CD14-positive monocyte (primary cell): ENCODE results near the gene AKAP8. TPM values are rescaled to one million over a fixed set of nuclear protein-coding genes. Genes with fewer than 3 reads are reported as not detected.
"Not testable (repeated sequence)": the region's sequence is repeated elsewhere in the genome, so short reads cannot be mapped to it uniquely, and the experiment has no call there.

Experiments used
- DNase-seq, 3 donors: peaks; one replicate each; pipeline ENCODE4 v3.0.0-alpha.2; 2011 to 2022
- H2AFZ ChIP-seq: 2 replicates; pipeline ENCODE4 v1.6.0; 2012; ENCODE audit warnings: mild to moderate bottlenecking, low read depth, low read length, inconsistent platforms; ENCODE audit not compliant: insufficient read depth, poor library complexity, severe bottlenecking
- H3K27ac ChIP-seq, 2 donors: 1 replicate in 1 of 2; 2 replicates in 1 of 2; pipeline ENCODE4 v1.5.1; 2012 to 2013; ENCODE audit warnings: low read length in 2 of 2, control low read depth in 1 of 2, inconsistent platforms in 1 of 2, low read depth in 1 of 2, mild to moderate bottlenecking in 1 of 2
- H3K27me3 ChIP-seq, 2 donors: one replicate each; pipeline versions ENCODE4 v1.6.0 to v1.6.1; 2011 to 2013; ENCODE audit warnings: low read length in 2 of 2; ENCODE audit not compliant: control insufficient read depth in 2 of 2, insufficient read depth in 2 of 2
- H3K36me3 ChIP-seq, 2 donors: replicated peaks in 1 of 2; 1 replicate in 1 of 2; 2 replicates in 1 of 2; pipeline versions ENCODE4 v1.5.1 to v1.6.1; 2012 to 2013; ENCODE audit warnings: low read length in 2 of 2, control low read depth in 1 of 2, inconsistent platforms in 1 of 2, mild to moderate bottlenecking in 1 of 2; ENCODE audit not compliant: insufficient read depth in 2 of 2, control insufficient read depth in 1 of 2
- H3K4me1 ChIP-seq, 2 donors: 1 replicate in 1 of 2; 2 replicates in 1 of 2; pipeline versions ENCODE4 v1.5.1 to v1.6.1; 2012 to 2013; ENCODE audit warnings: low read length in 2 of 2, control low read depth in 1 of 2, inconsistent platforms in 1 of 2, mild to moderate bottlenecking in 1 of 2, moderate library complexity in 1 of 2; ENCODE audit not compliant: insufficient read depth in 2 of 2, control insufficient read depth in 1 of 2
- H3K4me2 ChIP-seq: replicated peaks from 2 replicates; pipeline ENCODE3; 2012; ENCODE audit warnings: low read length, moderate library complexity, mild to moderate bottlenecking; ENCODE audit not compliant: poor library complexity, severe bottlenecking; ENCODE audit errors: extremely low read depth
- H3K4me3 ChIP-seq, 3 experiments: fragments of 200-600 bp in 1 of 3; sonication (generic) in 1 of 3; replicated peaks in 1 of 3; 1 replicate in 2 of 3; 2 replicates in 1 of 3; pipeline ENCODE4 v1.5.1; 2011 to 2013; ENCODE audit warnings: low read length in 3 of 3, mild to moderate bottlenecking in 3 of 3, control low read depth in 2 of 3, low read depth in 2 of 3, inconsistent platforms in 1 of 3, moderate library complexity in 1 of 3
- H3K79me2 ChIP-seq: 2 replicates; pipeline ENCODE4 v1.6.0; 2012; ENCODE audit warnings: mild to moderate bottlenecking, control low read depth, inconsistent platforms, low read length, moderate library complexity; ENCODE audit not compliant: insufficient read depth
- H3K9ac ChIP-seq: 2 replicates; pipeline ENCODE4 v1.6.0; 2017; ENCODE audit warnings: low read length, mild to moderate bottlenecking; ENCODE audit not compliant: insufficient read depth, poor library complexity, severe bottlenecking
- H3K9me3 ChIP-seq, 2 donors: replicated peaks in 1 of 2; 1 replicate in 1 of 2; 2 replicates in 1 of 2; pipeline versions ENCODE4 v1.5.1 to v1.6.1; 2012 to 2013; ENCODE audit warnings: low read length in 2 of 2, control low read depth in 1 of 2; ENCODE audit not compliant: control insufficient read depth in 1 of 2, insufficient read depth in 1 of 2
- H4K20me1 ChIP-seq: 2 replicates; pipeline ENCODE4 v1.6.0; 2012; ENCODE audit warnings: mild to moderate bottlenecking, low read length, control low read depth, moderate library complexity; ENCODE audit not compliant: insufficient read depth
- H3K27ac Mint-ChIP-seq, 7 donors: one replicate each; pipeline ENCODE4 v1.8.0; 2020; ENCODE audit warnings: mild to moderate bottlenecking in 7 of 7, mixed read lengths in 7 of 7, moderate library complexity in 6 of 7, inconsistent platforms in 2 of 7
- H3K27me3 Mint-ChIP-seq, 3 donors: one replicate each; pipeline ENCODE4 v1.8.0; 2021 to 2022; ENCODE audit warnings: low read depth in 3 of 3, mild to moderate bottlenecking in 3 of 3, mixed read lengths in 3 of 3, moderate library complexity in 3 of 3, inconsistent platforms in 1 of 3
- H3K36me3 Mint-ChIP-seq, 2 donors: one replicate each; pipeline ENCODE4 v1.8.0; 2020; ENCODE audit warnings: mixed read lengths in 2 of 2, inconsistent platforms in 1 of 2, mild to moderate bottlenecking in 1 of 2
- H3K4me1 Mint-ChIP-seq: one replicate; pipeline ENCODE4 v1.8.0; 2020; ENCODE audit warnings: mild to moderate bottlenecking, mixed read lengths
- H3K4me3 Mint-ChIP-seq, 2 donors: one replicate each; pipeline ENCODE4 v1.8.0; 2020; ENCODE audit warnings: mild to moderate bottlenecking in 2 of 2, mixed read lengths in 2 of 2, moderate library complexity in 1 of 2
- H3K9me3 Mint-ChIP-seq, 7 donors: one replicate each; pipeline ENCODE4 v1.8.0; 2020 to 2022; ENCODE audit warnings: mixed read lengths in 7 of 7, mild to moderate bottlenecking in 6 of 7, moderate library complexity in 6 of 7, inconsistent platforms in 2 of 7
- WGBS: methylation state at CpG from one replicate; pipeline ENCODE4 v1.1.5; 2013; ENCODE audit warnings: missing lambda C conversion rate; ENCODE audit not compliant: insufficient coverage; 5-methylcytosine and 5-hydroxymethylcytosine counted together
- intact Hi-C, 2 donors: fragments of 100-400 bp; cut with micrococcal nuclease; formaldehyde crosslinking; loops; one replicate each; pipeline versions ENCODE4 v1.15.0 to v1.15.1; 2023
- polyA plus RNA-seq, 3 donors: library from polyadenylated mRNA; depleted of rRNA in 1 of 3; unstranded in 2 of 3; stranded (reverse) in 1 of 3; fragments of 300-500 nt in 2 of 3; fragments of >200 nt in 1 of 3; fragmentation: Illumina TruSeq in 2 of 3; gene quantifications; 1 replicate in 2 of 3; 2 replicates in 1 of 3; pipeline ENCODE4 v1.2.3, GENCODE V29; 2012 to 2021
- TF ChIP-seq, protein P1 (sequence below): fragments of 200-600 bp; IDR thresholded peaks from one replicate; pipeline ENCODE4 v1.8.0; 2022; ENCODE audit warnings: antibody characterized with exemption, mild to moderate bottlenecking

The AKAP8 gene
- polyA plus RNA-seq, 3 donors, result 8.0 to 25.9 (median 12.3) TPM

DNA sequence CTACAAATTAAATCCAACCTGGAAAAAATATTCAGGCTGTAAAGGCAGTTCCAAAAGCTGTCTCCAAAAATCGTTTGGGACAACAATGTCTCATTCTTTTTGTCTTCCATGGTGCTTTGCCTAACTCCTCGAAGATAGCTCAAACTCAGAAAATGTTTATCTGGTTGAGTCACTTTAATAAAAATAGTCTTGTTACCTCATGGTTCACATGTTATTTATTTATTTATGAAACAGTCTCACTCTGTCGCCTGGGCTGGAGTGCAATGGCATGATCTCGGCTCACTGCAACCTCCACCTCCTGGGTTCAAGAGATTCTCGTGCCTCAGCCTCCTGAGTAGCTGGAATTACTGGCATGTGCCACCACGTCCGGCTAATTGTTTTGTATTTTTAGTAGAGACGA is 42.4 kb downstream of the AKAP8 start:
- Histone ChIP-seq H3K4me2 (no peak overlapping the region), H3K4me3 (no peak overlapping the region), H3K36me3 (peaks cover 5 to 29% of the 10 kb centered on the region in 2 donors), H3K79me2 (peaks cover 27% of the 10 kb centered on the region), H4K20me1 (no peaks in the 10 kb centered on the region), H3K9ac (no peak overlapping the region), H3K27ac (no peak overlapping the region), H3K27me3 (no peaks in the 10 kb centered on the region), H3K4me1 (peaks cover 24 to 25% of the 10 kb centered on the region in 2 donors), H3K9me3 (no peaks in the 10 kb centered on the region), H2AFZ (no peak overlapping the region)
- TF ChIP-seq, protein P1, sequence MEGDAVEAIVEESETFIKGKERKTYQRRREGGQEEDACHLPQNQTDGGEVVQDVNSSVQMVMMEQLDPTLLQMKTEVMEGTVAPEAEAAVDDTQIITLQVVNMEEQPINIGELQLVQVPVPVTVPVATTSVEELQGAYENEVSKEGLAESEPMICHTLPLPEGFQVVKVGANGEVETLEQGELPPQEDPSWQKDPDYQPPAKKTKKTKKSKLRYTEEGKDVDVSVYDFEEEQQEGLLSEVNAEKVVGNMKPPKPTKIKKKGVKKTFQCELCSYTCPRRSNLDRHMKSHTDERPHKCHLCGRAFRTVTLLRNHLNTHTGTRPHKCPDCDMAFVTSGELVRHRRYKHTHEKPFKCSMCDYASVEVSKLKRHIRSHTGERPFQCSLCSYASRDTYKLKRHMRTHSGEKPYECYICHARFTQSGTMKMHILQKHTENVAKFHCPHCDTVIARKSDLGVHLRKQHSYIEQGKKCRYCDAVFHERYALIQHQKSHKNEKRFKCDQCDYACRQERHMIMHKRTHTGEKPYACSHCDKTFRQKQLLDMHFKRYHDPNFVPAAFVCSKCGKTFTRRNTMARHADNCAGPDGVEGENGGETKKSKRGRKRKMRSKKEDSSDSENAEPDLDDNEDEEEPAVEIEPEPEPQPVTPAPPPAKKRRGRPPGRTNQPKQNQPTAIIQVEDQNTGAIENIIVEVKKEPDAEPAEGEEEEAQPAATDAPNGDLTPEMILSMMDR, result no peak
- no peak overlapping the region for H3K27ac Mint-ChIP-seq
- H3K4me3 Mint-ChIP-seq, result no peak overlapping the region
- WGBS, result 89% methylated on average over 5 of the region's 8 CpGs
- intact Hi-C loops, result loop anchor here (5.0 to 10.0 kb wide), 2 partner anchors 40 to 52 kb away; partner anchors contain the start of gene AKAP8 (in 1 of the 2)
- H3K27me3 Mint-ChIP-seq, result peaks cover 0 to 5% (median 2%) of the 10 kb centered on the region in 3 donors
- H3K36me3 Mint-ChIP-seq, result peaks cover 2 to 38% of the 10 kb centered on the region in 2 donors
- H3K4me1 Mint-ChIP-seq, result peaks cover 17% of the 10 kb centered on the region
- peaks cover 0 to 5% (median 0%) of the 10 kb centered on the region in 7 donors for H3K9me3 Mint-ChIP-seq
- no peak for DNase-seq

DNA sequence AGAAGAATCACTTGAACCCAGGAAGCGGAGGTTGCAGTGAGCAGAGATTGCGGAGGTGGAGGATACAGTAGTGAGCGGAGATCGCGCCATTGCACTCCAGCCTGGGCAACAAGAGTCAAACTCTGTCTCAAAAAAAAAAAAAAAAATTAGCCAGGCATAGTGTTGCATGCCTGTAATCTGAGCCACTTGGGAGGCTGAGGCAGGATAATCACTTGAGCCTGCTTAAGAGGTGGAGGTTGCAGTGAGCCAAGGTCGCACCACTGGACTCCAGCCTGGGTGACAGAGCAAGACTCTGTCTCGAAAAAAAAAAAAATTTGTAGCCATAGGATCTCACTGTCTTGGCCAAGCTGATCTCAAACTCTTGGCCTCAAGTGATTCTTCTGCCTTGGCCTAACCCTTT is 43.6 kb downstream of the AKAP8 start:
- peaks cover 3 to 29% of the 10 kb centered on the region in 2 donors for H3K36me3 ChIP-seq
- H2AFZ ChIP-seq, H3K4me2 ChIP-seq, H3K4me3 Mint-ChIP-seq, H3K27me3 ChIP-seq, H3K9me3 Mint-ChIP-seq, H4K20me1 ChIP-seq, H3K9me3 ChIP-seq, H3K27ac Mint-ChIP-seq, DNase-seq, H3K4me3 ChIP-seq, H3K9ac ChIP-seq, H3K27me3 Mint-ChIP-seq, H3K27ac ChIP-seq: not testable (repeated sequence)
- peaks cover 26% of the 10 kb centered on the region in 2 donors for H3K4me1 ChIP-seq
- intact Hi-C loops, result loop anchor here (5.0 to 10.0 kb wide), 2 partner anchors 41 to 51 kb away; partner anchors contain the start of gene AKAP8 (in 1 of the 2)
- H3K36me3 Mint-ChIP-seq, result peaks cover 2 to 33% of the 10 kb centered on the region in 2 donors
- H3K79me2 ChIP-seq, result peaks cover 34% of the 10 kb centered on the region
- 96% methylated on average over 4 of the region's 7 CpGs for WGBS
- H3K4me1 Mint-ChIP-seq, result peaks cover 19% of the 10 kb centered on the region
